Liver (tissue), 5 donors: ENCODE data around the gene ASXL2. TPM values are rescaled to one million over a fixed set of nuclear protein-coding genes. Genes with fewer than 3 reads are reported as not detected.

ENCODE experiments used
- polyA plus RNA-seq, 2 donors: library from polyadenylated mRNA; stranded (reverse) in 1 of 2; unstranded in 1 of 2; fragments of 200-250 nt in 1 of 2; fragments of >200 nt in 1 of 2; fragmentation: Nextera tagmentation in 1 of 2; extraction: Ambion mirVana in 1 of 2; gene quantifications; one replicate each; pipeline versions ENCODE4 v1.2.1 to v1.2.3, GENCODE V29; 2013 to 2015
- small RNA-seq: library from RNA; depleted of rRNA; stranded (forward); fragments of <200 nt; gene quantifications from one replicate; pipeline ENCODE3, GENCODE V24; 2014
- total RNA-seq, 2 donors: library from RNA; depleted of rRNA; stranded (reverse); fragments of >200 nt; gene quantifications; one replicate each; pipeline ENCODE4 v1.2.3, GENCODE V29; 2014
- donor health status: healthy.
- donor health status: healthy.
- donor health status: healthy.

Gene ASXL2
- total and polyA plus RNA-seq, 4 donors, result 2.4 to 7.3 (median 4.4) TPM

Small RNA genes within 50 kb of the gene (small RNA-seq; reads per million reads assigned to genes)
- gene NDUFB4P4 (not detected), gene RF00019 (not detected)

Other genes starting within 250 kb of the ASXL2 start
- gene DTNB, start 204.9 kb downstream of the ASXL2 start, total RNA-seq, result 10 to 100 TPM in 1 of 2 donors, 1 to 10 TPM in 1; 3.8 to 10.5 TPM
- 1 to 10 TPM; 3.3 to 9.1 TPM for gene DTNB, start 204.9 kb downstream of the ASXL2 start, polyA plus RNA-seq
- under 1 TPM; 0.67 to 0.93 TPM for gene KIF3C, start 104.0 kb upstream of the ASXL2 start, total RNA-seq
- under 1 TPM; 0.26 to 0.68 TPM for gene KIF3C, start 104.0 kb upstream of the ASXL2 start, polyA plus RNA-seq
- 10 to 100 TPM; 51.5 to 52.2 TPM for gene RAB10, start 155.6 kb upstream of the ASXL2 start, total RNA-seq
- 10 to 100 TPM; 26.6 to 31.7 TPM for gene RAB10, start 155.6 kb upstream of the ASXL2 start, polyA plus RNA-seq